ENCODE measurements around the gene SORD. TPM values are rescaled to one million over a fixed set of nuclear protein-coding genes. Genes with fewer than 3 reads are reported as not detected.
A peak's percentile ranks its signal among the peaks of the same experiment; 100 is the strongest.
"Not testable (repeated sequence)": the region's sequence is repeated elsewhere in the genome, so short reads cannot be mapped to it uniquely, and the experiment has no call there.

SORD gene
- polyA plus RNA-seq, 1 experiment = 32.0 TPM

DNA sequence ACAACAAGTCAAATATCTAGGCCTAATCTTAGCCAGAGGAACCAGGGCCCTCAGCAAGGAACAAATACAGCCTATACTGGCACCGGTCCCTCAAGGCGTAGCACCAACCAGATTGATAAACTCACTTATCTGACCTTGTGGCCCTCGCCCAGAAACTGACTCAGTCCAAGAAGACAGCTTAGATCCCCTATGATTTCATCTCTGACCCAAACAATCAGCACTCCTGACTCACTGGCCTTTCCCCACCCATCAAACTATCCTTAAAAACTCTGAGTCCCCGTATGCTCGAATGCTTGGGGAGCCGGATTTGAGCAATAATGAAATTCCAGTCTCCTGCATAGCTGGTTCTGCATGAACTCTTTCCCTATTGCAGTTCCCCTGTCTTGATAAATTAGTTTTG is 1.6 kb upstream of the SORD start:
- H3K27me3 ChIP-seq (ENCODE audit: control insufficient read depth, insufficient read depth, low read length) = peaks cover 3% of the 10 kb centered on the region
- no peak for DNase-seq (ENCODE audit: low read depth, low spot score)
- no peaks in the 10 kb centered on the region; the same call in 1 of the 2 replicates for H3K9me3 ChIP-seq (ENCODE audit: control insufficient read depth, insufficient read depth, low read length)
- ChIA-PET POLR2A (no interaction called here), CTCF (interaction anchor here (1.5 kb wide), 1 partner anchor 96 kb away, joined by 4 read pairs; no protein-coding TSS in a partner anchor)
- no peak overlapping the region for H3K27ac ChIP-seq (ENCODE audit: low read depth, low read length)
- H3K4me3 ChIP-seq (ENCODE audit: low read depth, low read length) = no peak overlapping the region
- TF ChIP-seq, protein P1, sequence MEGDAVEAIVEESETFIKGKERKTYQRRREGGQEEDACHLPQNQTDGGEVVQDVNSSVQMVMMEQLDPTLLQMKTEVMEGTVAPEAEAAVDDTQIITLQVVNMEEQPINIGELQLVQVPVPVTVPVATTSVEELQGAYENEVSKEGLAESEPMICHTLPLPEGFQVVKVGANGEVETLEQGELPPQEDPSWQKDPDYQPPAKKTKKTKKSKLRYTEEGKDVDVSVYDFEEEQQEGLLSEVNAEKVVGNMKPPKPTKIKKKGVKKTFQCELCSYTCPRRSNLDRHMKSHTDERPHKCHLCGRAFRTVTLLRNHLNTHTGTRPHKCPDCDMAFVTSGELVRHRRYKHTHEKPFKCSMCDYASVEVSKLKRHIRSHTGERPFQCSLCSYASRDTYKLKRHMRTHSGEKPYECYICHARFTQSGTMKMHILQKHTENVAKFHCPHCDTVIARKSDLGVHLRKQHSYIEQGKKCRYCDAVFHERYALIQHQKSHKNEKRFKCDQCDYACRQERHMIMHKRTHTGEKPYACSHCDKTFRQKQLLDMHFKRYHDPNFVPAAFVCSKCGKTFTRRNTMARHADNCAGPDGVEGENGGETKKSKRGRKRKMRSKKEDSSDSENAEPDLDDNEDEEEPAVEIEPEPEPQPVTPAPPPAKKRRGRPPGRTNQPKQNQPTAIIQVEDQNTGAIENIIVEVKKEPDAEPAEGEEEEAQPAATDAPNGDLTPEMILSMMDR (IDR thresholded peaks at IDR 0.05; ENCODE audit: low read depth, low read length) = no peak

DNA sequence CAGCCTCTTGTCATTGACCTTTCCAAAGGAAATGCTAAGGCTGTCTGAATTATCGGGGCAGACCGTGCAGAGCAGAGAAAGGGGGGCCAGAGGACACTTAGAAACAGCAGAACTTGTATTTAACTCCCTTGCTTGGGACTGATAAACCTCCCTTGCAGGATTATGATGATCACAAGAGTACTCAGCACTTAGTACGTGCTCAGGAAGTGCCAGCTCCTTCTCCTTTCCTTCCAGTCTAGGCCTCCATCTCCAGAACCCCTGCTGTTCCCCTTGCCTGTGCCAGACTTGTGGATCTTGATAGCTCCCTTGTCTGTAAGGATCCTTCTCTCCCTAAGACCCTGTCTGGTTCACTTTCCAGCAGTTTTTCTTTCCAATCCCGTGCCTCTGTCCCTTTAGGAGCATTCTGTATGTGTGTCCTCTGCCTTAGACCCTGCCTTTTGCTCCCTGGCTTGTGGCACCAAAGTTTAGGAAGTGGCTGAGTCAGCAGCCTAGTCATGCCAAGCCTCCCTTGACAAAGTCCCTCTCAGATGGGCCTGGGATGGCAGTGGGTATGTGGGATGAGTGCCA is 747 bp downstream of the SORD start:
- CTCF ChIA-PET = interaction anchor here (0.7 to 2.4 kb wide), 4 partner anchors 13 to 170 kb away, joined by 5 to 11 read pairs (median 6); no protein-coding TSS in a partner anchor
- POLR2A ChIA-PET = no interaction called here
- Histone ChIP-seq H3K4me3 (ENCODE audit: low read depth, low read length) (peak overlapping the region; percentile 81), H3K27ac (ENCODE audit: low read depth, low read length) (peak overlapping the region; percentile 68), H3K9me3 (ENCODE audit: control insufficient read depth, insufficient read depth, low read length) (no peaks in the 10 kb centered on the region; the same call in 1 of the 2 replicates), H3K27me3 (ENCODE audit: control insufficient read depth, insufficient read depth, low read length) (peaks cover 3% of the 10 kb centered on the region)
- DNase-seq (ENCODE audit: low read depth, low spot score) = no peak
- TF ChIP-seq, protein P1 (IDR thresholded peaks at IDR 0.05; ENCODE audit: low read depth, low read length) = no peak

DNA sequence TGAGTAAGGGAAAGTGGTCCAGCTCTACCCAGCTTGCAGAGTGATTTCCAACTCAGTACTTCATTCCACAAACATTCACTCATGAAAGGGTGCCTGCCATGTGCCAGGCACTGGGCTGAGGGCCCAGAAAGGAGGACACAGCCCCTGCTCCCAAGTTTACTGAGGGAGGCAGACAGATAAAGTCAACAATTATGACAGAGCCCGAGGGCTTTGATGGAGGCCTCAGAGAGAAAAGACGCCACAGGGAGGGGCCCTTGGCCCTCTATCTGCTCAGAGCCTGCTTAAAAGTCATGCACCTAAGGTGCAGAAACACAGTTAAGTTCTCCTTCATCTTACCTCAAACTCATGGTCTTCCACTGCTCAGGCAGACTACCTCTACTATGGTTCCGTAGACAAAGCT is 1.7 kb downstream of the SORD start:
- H3K27me3 ChIP-seq (ENCODE audit: control insufficient read depth, insufficient read depth, low read length); H3K27ac ChIP-seq (ENCODE audit: low read depth, low read length); DNase-seq (ENCODE audit: low read depth, low spot score); H3K9me3 ChIP-seq (ENCODE audit: control insufficient read depth, insufficient read depth, low read length); POLR2A ChIA-PET; H3K4me3 ChIP-seq (ENCODE audit: low read depth, low read length): not testable (repeated sequence)
- CTCF ChIA-PET = interaction anchor here (1.1 to 2.4 kb wide), 2 partner anchors 12 to 94 kb away, joined by 3 to 11 read pairs; no protein-coding TSS in a partner anchor

DNA sequence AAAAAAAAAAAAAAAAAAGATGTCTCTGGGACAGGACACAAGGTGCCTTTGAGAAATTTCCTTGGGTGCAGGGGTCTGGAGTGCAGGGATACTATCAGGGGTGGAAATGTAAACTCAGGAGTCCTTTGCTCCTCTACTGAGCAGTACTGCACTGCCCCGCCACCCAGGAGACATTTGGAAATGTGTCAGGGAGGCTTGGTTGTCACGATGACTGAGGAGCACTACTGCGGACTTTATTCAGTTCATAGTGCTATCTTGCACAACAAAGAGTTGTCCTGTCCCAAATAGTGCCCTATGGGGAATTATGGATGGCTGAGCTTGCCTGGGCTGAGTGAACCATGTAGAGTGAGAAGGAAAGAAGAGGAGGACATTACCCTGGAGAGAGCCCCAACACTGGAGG is 2.6 kb downstream of the SORD start:
- POLR2A ChIA-PET; H3K4me3 ChIP-seq (ENCODE audit: low read depth, low read length); H3K27me3 ChIP-seq (ENCODE audit: control insufficient read depth, insufficient read depth, low read length); H3K27ac ChIP-seq (ENCODE audit: low read depth, low read length); H3K9me3 ChIP-seq (ENCODE audit: control insufficient read depth, insufficient read depth, low read length); DNase-seq (ENCODE audit: low read depth, low spot score): not testable (repeated sequence)
- CTCF ChIA-PET = interaction anchor here (1.1 kb wide), 1 partner anchor 93 kb away, joined by 3 read pairs; no protein-coding TSS in a partner anchor

DNA sequence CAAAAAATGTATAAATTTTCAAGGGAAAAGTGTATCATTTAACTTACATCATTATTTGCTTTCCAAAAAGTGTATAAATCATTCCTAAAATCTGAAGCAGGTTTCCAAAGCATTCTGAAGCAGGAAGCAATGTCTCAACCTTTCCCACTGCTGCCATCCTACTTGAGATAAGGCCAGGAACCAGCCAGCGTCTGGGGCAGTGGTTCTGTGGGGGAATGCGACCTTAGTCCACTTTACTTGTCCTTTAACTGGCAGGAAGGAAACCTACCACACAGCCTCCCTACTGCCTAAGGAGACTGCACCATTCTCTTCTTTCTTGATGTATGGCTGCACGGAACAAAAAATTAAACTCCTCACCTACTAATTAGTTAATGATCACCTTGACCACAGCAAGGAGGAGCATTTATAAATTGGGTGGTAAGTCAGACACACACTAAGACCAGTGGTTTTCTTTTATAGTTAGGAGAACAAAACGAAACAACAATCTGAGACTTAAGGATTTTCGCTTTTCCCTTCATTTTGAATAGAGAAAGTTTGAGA is 3.7 kb downstream of the SORD start:
- peaks cover 3% of the 10 kb centered on the region; the same call in 1 of the 2 replicates for H3K9me3 ChIP-seq (ENCODE audit: control insufficient read depth, insufficient read depth, low read length)
- no peak overlapping the region for H3K27ac ChIP-seq (ENCODE audit: low read depth, low read length)
- CTCF ChIA-PET = interaction anchor here (0.8 to 1.9 kb wide), 2 partner anchors 10 to 91 kb away, joined by 4 to 7 read pairs; no protein-coding TSS in a partner anchor
- H3K4me3 ChIP-seq (ENCODE audit: low read depth, low read length) = no peak overlapping the region
- TF ChIP-seq, protein P1 (IDR thresholded peaks at IDR 0.05; ENCODE audit: low read depth, low read length) = no peak
- POLR2A ChIA-PET = no interaction called here
- no peak for DNase-seq (ENCODE audit: low read depth, low spot score)
- H3K27me3 ChIP-seq (ENCODE audit: control insufficient read depth, insufficient read depth, low read length) = no peaks in the 10 kb centered on the region

DNA sequence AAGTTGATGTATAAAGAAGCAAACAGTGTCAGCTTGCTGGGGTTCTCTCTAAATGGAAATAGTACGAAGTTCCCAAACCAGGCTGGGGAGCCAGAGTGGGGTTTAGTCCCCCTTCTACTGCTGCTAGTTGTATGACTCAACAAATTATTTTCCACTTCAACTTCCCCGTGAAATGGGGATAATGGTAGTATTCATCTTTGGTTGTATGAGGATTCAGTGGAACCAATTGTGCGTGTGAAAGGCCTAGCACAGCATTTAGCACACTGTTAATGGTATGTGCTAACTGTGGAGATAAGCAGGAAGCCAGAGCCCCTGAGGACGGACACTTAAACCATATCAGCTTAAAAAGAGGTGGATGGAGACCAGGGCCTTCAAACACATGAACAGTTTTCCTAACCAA is 4.2 kb downstream of the SORD start:
- ChIA-PET CTCF (interaction anchor here (0.8 to 1.9 kb wide), 2 partner anchors 9 to 91 kb away, joined by 4 to 7 read pairs; no protein-coding TSS in a partner anchor), POLR2A (no interaction called here)
- TF ChIP-seq, protein P1 (IDR thresholded peaks at IDR 0.05; ENCODE audit: low read depth, low read length) = no peak
- Histone ChIP-seq H3K27ac (ENCODE audit: low read depth, low read length) (no peak overlapping the region), H3K27me3 (ENCODE audit: control insufficient read depth, insufficient read depth, low read length) (no peaks in the 10 kb centered on the region), H3K4me3 (ENCODE audit: low read depth, low read length) (no peak overlapping the region), H3K9me3 (ENCODE audit: control insufficient read depth, insufficient read depth, low read length) (peaks cover 3% of the 10 kb centered on the region; the same call in 1 of the 2 replicates)
- no peak for DNase-seq (ENCODE audit: low read depth, low spot score)

All from AG04450 (cell line).